Ramos (cell line): Measurements from ENCODE around the gene PGM3.

Experiments
- in situ Hi-C: fragments of 300-500 bp; cut with MboI; formaldehyde crosslinking; loops from one replicate; pipeline ENCODE4 v1.14.3; 2022; ENCODE audit warnings: low sequenced_read_pairs; ENCODE audit not compliant: unreplicated experiment

The PGM3 gene

GRCh38 chr6:83190626-83191025 lies 2.4 kb downstream of the PGM3 start:
- in situ Hi-C loops: loop anchor here (10.0 kb wide), 1 partner anchor 126 kb away; the partner anchor contains the start of genes DOP1A and UBE3D

DNA sequence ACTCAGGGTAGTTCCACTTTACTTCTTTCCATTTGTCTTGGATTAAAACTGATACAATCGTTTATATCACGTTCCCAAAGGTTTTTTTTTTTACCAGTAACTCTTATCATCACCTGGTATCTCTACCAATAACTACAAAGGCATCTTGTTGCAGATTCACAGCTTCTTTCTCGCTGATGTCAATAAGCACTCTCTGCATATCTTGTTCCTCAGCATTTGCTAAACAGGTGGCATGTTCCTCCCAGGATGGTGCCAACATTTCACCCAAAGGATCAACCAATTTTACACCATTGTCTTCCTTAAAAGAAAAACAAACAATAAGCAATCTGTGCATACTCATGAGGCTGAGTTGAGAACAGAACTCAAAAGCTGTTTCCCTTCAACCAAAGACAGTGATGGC lies 4.6 kb downstream of the PGM3 start:
- in situ Hi-C loops: no loop called here

DNA sequence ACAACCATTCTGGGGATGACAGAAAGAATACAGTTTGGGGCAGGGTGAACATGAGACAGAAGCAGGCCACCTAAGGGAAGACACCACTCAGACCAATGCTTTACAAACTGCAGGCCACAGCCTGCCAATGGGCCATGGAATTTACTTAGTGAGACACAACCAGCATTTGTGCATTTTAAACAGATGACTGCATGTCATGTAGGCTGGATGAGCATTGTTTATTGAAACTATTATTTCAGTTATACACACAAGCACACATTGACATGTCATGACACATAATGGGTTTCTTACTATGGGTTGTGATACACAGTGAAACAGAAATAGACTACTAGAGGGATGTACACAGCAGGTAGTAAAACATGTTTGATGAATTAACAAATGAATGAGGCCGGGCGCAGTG lies 8.0 kb downstream of the PGM3 start:
- in situ Hi-C loops: no loop called here

GRCh38 chr6:83183082-83183828 lies 9.8 kb downstream of the PGM3 start:
- in situ Hi-C loops: no loop called here

DNA sequence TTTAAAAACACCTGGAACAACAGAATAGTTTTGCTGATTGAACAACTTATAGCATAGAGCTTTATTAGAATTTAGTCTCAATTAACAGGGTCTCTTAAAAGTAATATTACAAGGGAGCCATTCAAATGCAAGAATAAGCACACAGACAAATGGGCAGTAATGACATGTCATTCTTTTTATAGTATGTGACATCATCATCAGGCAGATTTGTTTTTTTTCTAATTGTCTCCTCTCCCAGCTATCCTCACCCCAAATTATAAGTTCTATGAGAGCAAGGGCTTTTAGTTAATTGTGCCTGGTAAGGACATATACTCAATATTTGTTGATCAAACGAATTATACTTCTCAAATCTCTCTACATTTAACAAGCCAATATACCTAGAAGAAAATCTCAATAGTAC lies 11.0 kb downstream of the PGM3 start:
- in situ Hi-C loops: no loop called here

DNA sequence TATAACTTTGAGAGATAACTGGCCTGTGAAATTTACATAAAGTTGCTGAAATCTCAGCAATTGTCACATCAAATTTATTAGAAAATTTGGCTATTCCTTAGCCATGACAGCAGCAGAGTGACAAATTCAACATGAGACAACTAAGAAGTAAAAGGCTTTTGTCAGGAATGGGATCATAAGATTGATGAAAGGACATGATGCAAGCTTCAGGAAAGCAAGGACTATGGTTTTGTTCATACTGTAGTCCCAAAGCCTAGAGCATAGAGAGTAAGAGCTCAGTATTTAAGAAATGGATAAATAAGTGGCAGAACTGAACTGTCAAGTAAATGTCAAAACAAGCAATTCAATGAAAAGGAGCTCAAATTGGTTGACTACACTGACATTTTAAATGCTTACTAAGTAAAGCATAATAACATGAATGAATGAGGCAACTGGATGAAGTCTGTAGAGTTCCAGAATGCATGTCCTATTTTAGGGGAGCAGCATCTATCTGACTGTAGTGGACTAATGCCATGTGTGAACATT lies 12.6 kb downstream of the PGM3 start:
- in situ Hi-C loops: no loop called here

DNA sequence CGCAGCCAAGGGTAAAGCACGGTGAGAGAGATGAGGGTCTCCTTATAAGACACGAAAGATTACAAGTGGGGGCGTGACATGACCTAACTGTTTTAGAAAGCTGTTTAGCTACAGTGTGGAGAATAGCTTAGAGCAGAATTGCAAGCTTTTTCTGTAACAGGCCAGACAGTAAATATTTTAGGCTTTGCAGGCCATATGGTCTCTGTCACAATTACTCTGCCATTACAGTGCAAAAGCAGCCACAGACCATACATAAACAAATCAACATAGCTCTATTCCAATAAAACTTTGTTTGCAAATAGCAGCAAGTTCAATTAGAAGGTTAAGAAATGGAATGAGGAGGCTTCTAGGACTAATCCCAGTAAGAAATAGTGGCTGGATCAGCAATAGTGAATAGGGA lies 16.8 kb downstream of the PGM3 start:
- in situ Hi-C loops: no loop called here

DNA sequence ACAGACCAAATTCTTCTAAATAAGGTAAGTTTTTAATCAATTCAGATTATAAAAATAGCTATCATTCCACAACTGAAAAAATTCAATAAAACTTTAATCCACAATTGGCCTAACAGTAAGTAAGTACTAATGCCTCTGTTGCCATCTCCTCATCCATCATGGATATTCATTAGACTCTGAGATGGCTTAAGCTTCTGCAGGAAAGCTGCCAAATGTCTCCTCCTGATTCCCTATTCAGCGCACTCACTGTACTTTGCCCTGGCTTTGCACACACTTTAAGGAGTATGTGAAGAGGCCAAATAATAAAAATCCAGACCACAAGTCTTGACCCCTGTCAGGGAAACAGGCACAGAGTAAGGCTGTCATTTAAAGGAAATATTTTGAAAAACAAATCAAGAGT lies 23.6 kb downstream of the PGM3 start:
- in situ Hi-C loops: no loop called here

- in situ Hi-C loops: no loop called here
Observed at GRCh38 chr6:83169106-83169505, 24.0 kb downstream of the PGM3 start.

DNA sequence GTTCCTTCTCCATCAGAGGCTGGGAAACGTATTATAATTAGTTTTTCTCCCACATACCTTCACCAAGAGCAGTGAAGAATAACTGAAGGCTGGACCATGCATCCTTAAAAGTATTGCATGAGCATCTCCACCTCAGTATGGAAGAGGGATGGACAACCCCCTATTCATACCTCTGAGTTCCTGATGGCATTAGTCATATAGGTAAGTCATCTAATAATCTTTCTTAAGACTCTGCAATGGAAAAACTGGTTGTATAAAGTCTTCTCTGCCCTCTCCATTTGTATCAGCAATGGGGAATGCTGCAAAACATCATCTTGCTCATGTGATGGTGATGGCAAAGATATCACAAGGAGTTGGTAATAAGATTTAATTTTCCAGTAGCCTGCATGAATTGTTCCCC lies 24.5 kb downstream of the PGM3 start:
- in situ Hi-C loops: no loop called here

GRCh38 chr6:83167726-83168278 lies 25.3 kb downstream of the PGM3 start:
- in situ Hi-C loops: no loop called here

DNA sequence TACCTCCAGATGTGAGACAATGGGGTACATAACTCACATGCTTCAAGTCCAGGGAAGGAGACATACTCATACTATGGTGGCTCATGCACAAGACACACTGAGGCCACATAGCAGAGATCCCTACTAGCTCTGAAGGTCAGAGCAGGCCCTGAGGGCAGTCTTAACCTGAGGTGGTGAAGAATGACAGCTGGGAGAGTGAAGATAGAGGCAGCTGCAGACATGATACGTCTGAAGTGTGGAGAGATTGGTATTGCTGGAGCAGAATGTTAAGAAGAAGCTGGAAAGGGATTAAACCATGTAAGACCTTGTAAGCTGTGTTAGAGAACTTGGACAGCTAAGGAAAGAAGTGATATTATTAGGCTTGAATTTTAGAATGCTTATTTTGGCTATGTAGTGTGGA lies 32.9 kb downstream of the PGM3 start:
- in situ Hi-C loops: no loop called here

GRCh38 chr6:83155794-83156193 lies 37.3 kb downstream of the PGM3 start:
- in situ Hi-C loops: no loop called here

- in situ Hi-C loops: no loop called here
Observed at GRCh38 chr6:83153883-83154521, 39.1 kb downstream of the PGM3 start.

- in situ Hi-C loops: no loop called here
Observed at GRCh38 chr6:83152913-83153312, 40.2 kb downstream of the PGM3 start.

- in situ Hi-C loops: no loop called here
Observed at GRCh38 chr6:83151114-83151513, 42.0 kb downstream of the PGM3 start.

GRCh38 chr6:83138758-83139157 lies 54.3 kb downstream of the PGM3 start:
- in situ Hi-C loops: no loop called here

- in situ Hi-C loops: no loop called here
Observed at GRCh38 chr6:83138118-83138722, 54.8 kb downstream of the PGM3 start.

DNA sequence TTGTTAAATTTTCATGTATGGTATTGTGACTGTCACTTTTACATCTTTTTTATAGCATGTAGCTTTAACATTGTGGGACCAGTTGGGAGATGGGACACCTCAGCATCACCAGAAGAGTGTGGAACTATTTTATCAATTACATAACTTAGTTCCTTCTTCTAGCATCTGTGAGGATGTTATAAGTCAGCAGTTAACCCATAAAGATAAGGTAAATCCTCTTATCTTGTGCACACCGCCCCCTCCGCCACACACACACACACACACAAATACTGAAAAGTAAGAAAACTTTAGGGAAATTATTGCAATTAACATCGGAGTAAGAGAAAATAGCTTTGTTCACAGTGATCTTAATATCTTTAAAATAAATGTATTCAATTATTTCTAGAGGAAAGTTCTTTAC lies 60.9 kb downstream of the PGM3 start:
- in situ Hi-C loops: no loop called here

DNA sequence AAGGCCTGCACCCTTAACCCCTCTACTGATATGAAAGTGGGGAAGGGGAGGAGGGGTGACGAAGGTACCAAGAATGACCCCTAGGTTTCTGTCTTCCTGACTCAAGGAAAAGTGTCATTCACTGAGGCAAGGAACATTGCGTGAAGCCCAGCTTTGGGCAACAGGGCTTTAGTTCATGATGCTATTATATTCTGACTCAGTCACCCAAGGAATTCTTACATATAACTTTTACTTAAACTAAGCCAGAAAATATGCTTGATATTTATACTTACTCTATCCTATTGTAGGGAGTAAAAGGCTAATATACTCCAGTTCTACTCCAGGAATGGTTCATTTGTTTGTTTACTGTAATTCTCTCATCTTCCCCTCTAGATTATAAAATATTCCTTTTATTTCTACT lies 65.1 kb downstream of the PGM3 start:
- in situ Hi-C loops: no loop called here

DNA sequence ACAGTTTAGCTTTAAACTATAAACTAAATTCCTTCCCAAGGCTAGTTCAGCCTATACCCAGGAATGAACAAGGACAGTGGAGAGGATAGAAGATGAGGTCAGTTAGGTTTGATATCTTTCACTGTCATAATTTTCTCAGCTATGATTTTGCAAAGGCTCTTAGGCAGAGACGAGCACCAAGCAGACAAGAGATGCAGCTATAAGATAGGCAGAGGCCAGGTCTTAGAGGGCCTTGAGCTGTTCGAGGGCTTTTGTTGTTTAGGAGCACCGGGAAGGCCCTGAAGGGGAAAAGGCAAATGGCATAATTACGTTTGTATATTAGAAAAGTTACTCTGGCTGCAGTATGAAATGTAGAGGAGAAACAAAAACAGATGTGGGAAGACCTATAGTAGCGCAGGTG lies 65.8 kb downstream of the PGM3 start:
- in situ Hi-C loops: no loop called here
